Keratinocyte (primary cell): Measurements from ENCODE around the gene PPFIA1. TPM values are rescaled to one million over a fixed set of nuclear protein-coding genes. Genes with fewer than 3 reads are reported as not detected.

Experiments used
- DNase-seq: peaks from one replicate; pipeline ENCODE4 v3.0.0-alpha.2; 2011; ENCODE audit warnings: low read depth, missing footprints, low spot score
- FAIRE-seq: peaks from 2 replicates; lab custom pipeline; 2011; peaks lifted over from hg19 to GRCh38; lab: Jason Lieb, UNC
- H2AFZ ChIP-seq: 2 replicates; pipeline ENCODE4 v1.6.0; 2012; ENCODE audit warnings: low read length, control low read depth, inconsistent platforms; ENCODE audit not compliant: control insufficient read depth
- H3K27ac ChIP-seq: 2 replicates; pipeline ENCODE4 v1.5.1; 2011; ENCODE audit warnings: low read length; ENCODE audit not compliant: control insufficient read depth, insufficient read depth
- H3K27me3 ChIP-seq: 3 replicates; pipeline ENCODE4 v1.6.0; 2011; ENCODE audit warnings: low read length; ENCODE audit not compliant: control insufficient read depth, insufficient read depth; ENCODE audit errors: extremely low read depth
- H3K36me3 ChIP-seq, 2 experiments: 2 replicates in 1 of 2; 3 replicates in 1 of 2; pipeline ENCODE4 v1.5.1; 2011; ENCODE audit warnings: low read length in 2 of 2, mild to moderate bottlenecking in 1 of 2; ENCODE audit not compliant: control insufficient read depth in 2 of 2, insufficient read depth in 2 of 2; ENCODE audit errors: extremely low read depth in 1 of 2
- H3K4me1 ChIP-seq: 3 replicates; pipeline ENCODE4 v1.5.1; 2011; ENCODE audit warnings: low read length; ENCODE audit not compliant: control insufficient read depth, insufficient read depth; ENCODE audit errors: extremely low read depth
- H3K4me2 ChIP-seq: 3 replicates; pipeline ENCODE4 v1.6.0; 2011; ENCODE audit warnings: low read depth, low read length; ENCODE audit not compliant: control insufficient read depth, insufficient read depth; ENCODE audit errors: extremely low read depth
- H3K4me3 ChIP-seq, 3 experiments: fragments of 200-600 bp in 1 of 3; sonication (generic) in 1 of 3; 2 replicates in 2 of 3; 3 replicates in 1 of 3; pipeline ENCODE4 v1.5.1; 2011 to 2016; ENCODE audit warnings: low read length in 3 of 3, mild to moderate bottlenecking in 3 of 3, control low read depth in 2 of 3, inconsistent platforms in 1 of 3, low read depth in 1 of 3, mixed read lengths in 1 of 3, mixed run types in 1 of 3, moderate library complexity in 1 of 3; ENCODE audit not compliant: control insufficient read depth in 2 of 3, insufficient read depth in 2 of 3; ENCODE audit errors: extremely low read depth in 1 of 3
- H3K79me2 ChIP-seq: 2 replicates; pipeline ENCODE4 v1.6.0; 2012; ENCODE audit warnings: low read length; ENCODE audit not compliant: control insufficient read depth, insufficient read depth
- H3K9ac ChIP-seq: 3 replicates; pipeline ENCODE4 v1.6.0; 2011; ENCODE audit warnings: low read length; ENCODE audit not compliant: control insufficient read depth, insufficient read depth; ENCODE audit errors: extremely low read depth
- H3K9me1 ChIP-seq: 3 replicates; pipeline ENCODE4 v1.6.0; 2011; ENCODE audit warnings: low read length; ENCODE audit not compliant: control insufficient read depth, insufficient read depth; ENCODE audit errors: extremely low read depth
- H3K9me3 ChIP-seq: 2 replicates; pipeline ENCODE4 v1.5.1; 2012; ENCODE audit warnings: low read depth, low read length; ENCODE audit not compliant: control insufficient read depth
- H4K20me1 ChIP-seq: 3 replicates; pipeline ENCODE4 v1.6.0; 2011; ENCODE audit warnings: low read length; ENCODE audit not compliant: control insufficient read depth, insufficient read depth; ENCODE audit errors: extremely low read depth
- CTCF ChIP-seq, 3 experiments: IDR thresholded peaks in 1 of 3; conservative IDR thresholded peaks in 1 of 3; optimal IDR thresholded peaks in 1 of 3; 2 replicates in 2 of 3; 3 replicates in 1 of 3; pipeline versions ENCODE3 to v1.5.1; 2011; ENCODE audit warnings: low read length in 3 of 3, mild to moderate bottlenecking in 3 of 3, moderate library complexity in 2 of 3, control low read depth in 1 of 3, inconsistent platforms in 1 of 3; ENCODE audit not compliant: insufficient read depth in 2 of 3; ENCODE audit errors: extremely low read depth in 1 of 3
- EZH2 ChIP-seq: IDR thresholded peaks from one replicate; pipeline ENCODE4 v1.6.1; 2012; ENCODE audit warnings: inconsistent platforms, mild to moderate bottlenecking, low read length, moderate library complexity
- dilution Hi-C: fragments of 300-500 bp; cut with MboI; formaldehyde crosslinking; loops from one replicate; pipeline ENCODE4 v1.7.0; 2020; ENCODE audit warnings: low sequenced_read_pairs; ENCODE audit not compliant: extremely low pct_ligation_motif_present
- polyA plus RNA-seq, 5 experiments: library from polyadenylated mRNA; depleted of rRNA in 3 of 5; stranded (reverse) in 3 of 5; stranded (forward) in 1 of 5; unstranded in 1 of 5; fragments of >200 nt; gene quantifications; 1 replicate in 1 of 5; 2 replicates in 3 of 5; 3 replicates in 1 of 5; pipeline versions ENCODE4 v1.2.1 to v1.2.3, GENCODE V29; 2011 to 2012; ENCODE audit warnings: missing spikeins in 2 of 5, low read depth in 1 of 5, low replicate concordance in 1 of 5

Gene PPFIA1
- polyA plus RNA-seq, 1 donor (not counting 4 experiments of a cell fraction or from before 2014, with no cell fraction given): 27.6 TPM

- dilution Hi-C loops: no loop called here
- TF ChIP-seq EZH2 (no peak), CTCF (optimal IDR thresholded peaks at IDR 0.05 in 1 of 3, IDR thresholded peaks at IDR 0.05 in 1 of 3, conservative IDR thresholded peaks at IDR 0.05 in 1 of 3; ENCODE audit: extremely low read depth in 1 of 3, insufficient read depth in 2 of 3, low read length in 3 of 3) (no peak)
- H3K27me3 ChIP-seq: peaks cover 7% of the 10 kb centered on the region
Measured at GRCh38 chr11:70263363-70263762, 7.1 kb upstream of the PPFIA1 start.

GRCh38 chr11:70265341-70265740, 5.1 kb upstream of the PPFIA1 start:
- Histone ChIP-seq H3K27me3 (peaks cover 7% of the 10 kb centered on the region), H4K20me1 (no peaks in the 10 kb centered on the region), H3K4me3 (no peak overlapping the region), H3K27ac (no peak overlapping the region), H3K4me1 (no peaks in the 10 kb centered on the region), H3K9ac (no peak overlapping the region), H3K79me2 (no peaks in the 10 kb centered on the region), H3K9me3 (no peaks in the 10 kb centered on the region), H3K9me1 (no peaks in the 10 kb centered on the region), H3K4me2 (no peak overlapping the region), H2AFZ (no peak overlapping the region), H3K36me3 (no peaks in the 10 kb centered on the region)
- dilution Hi-C loops: no loop called here
- FAIRE-seq (no peak), DNase-seq (no peak)
- no peak for TF ChIP-seq CTCF (optimal IDR thresholded peaks at IDR 0.05 in 1 of 3, IDR thresholded peaks at IDR 0.05 in 1 of 3, conservative IDR thresholded peaks at IDR 0.05 in 1 of 3; ENCODE audit: extremely low read depth in 1 of 3, insufficient read depth in 2 of 3, low read length in 3 of 3)
- TF ChIP-seq EZH2: no peak

More at GRCh38 chr11:70263363-70263762, 7.1 kb upstream of the PPFIA1 start:
- Histone ChIP-seq H2AFZ (no peak overlapping the region), H3K4me3 (no peak overlapping the region), H3K9ac (no peak overlapping the region), H3K79me2 (no peaks in the 10 kb centered on the region), H3K4me2 (no peak overlapping the region), H4K20me1 (no peaks in the 10 kb centered on the region), H3K9me3 (no peaks in the 10 kb centered on the region), H3K36me3 (no peaks in the 10 kb centered on the region), H3K9me1 (no peaks in the 10 kb centered on the region), H3K27ac (no peak overlapping the region), H3K4me1 (no peaks in the 10 kb centered on the region)
- FAIRE-seq: no peak
- no peak for DNase-seq
